H7 (cell line): ENCODE data around the gene TOR1A. TPM values are rescaled to one million over a fixed set of nuclear protein-coding genes. Genes with fewer than 3 reads are reported as not detected.

Experiments
- DNase-seq: peaks from one replicate; pipeline ENCODE4 v3.0.0; 2012
- H3K27me3 ChIP-seq: 2 replicates; pipeline ENCODE4 v1.6.0; 2011; ENCODE audit warnings: mild to moderate bottlenecking, low read length; ENCODE audit not compliant: control insufficient read depth, insufficient read depth
- H3K36me3 ChIP-seq: replicated peaks from 2 replicates; pipeline ENCODE4 v1.5.1; 2011; ENCODE audit warnings: low read length; ENCODE audit not compliant: control insufficient read depth, insufficient read depth
- H3K4me3 ChIP-seq: 2 replicates; pipeline ENCODE4 v1.5.1; 2011; ENCODE audit warnings: low read depth, mild to moderate bottlenecking, control low read depth, low read length, moderate library complexity; ENCODE audit not compliant: insufficient read depth
- total RNA-seq: library from RNA; depleted of rRNA; stranded (reverse); fragments of >200 nt; shearing (Covaris generic); gene quantifications from 2 replicates; pipeline ENCODE4 v1.2.3, GENCODE V29; 2014

The TOR1A gene
- total RNA-seq, 1 experiment from 2014 or later = 27.1 TPM

- no peak for DNase-seq
- Histone ChIP-seq H3K36me3 (peaks cover 28% of the 10 kb centered on the region), H3K27me3 (no peaks in the 10 kb centered on the region), H3K4me3 (no peak overlapping the region)
Measured at GRCh38 chr9:129816501-129817435, 7.2 kb downstream of the TOR1A start.

GRCh38 chr9:129815278-129815677, 8.7 kb downstream of the TOR1A start:
- no peaks in the 10 kb centered on the region for H3K27me3 ChIP-seq
- peaks cover 18% of the 10 kb centered on the region for H3K36me3 ChIP-seq
- no peak for DNase-seq
- H3K4me3 ChIP-seq = no peak overlapping the region

GRCh38 chr9:129814432-129815223, 9.3 kb downstream of the TOR1A start:
- no peaks in the 10 kb centered on the region for H3K27me3 ChIP-seq
- no peak for DNase-seq
- H3K4me3 ChIP-seq = no peak overlapping the region
- peaks cover 18% of the 10 kb centered on the region for H3K36me3 ChIP-seq

GRCh38 chr9:129813661-129814060, 10.3 kb downstream of the TOR1A start:
- Histone ChIP-seq H3K4me3 (no peak overlapping the region), H3K27me3 (no peaks in the 10 kb centered on the region), H3K36me3 (peaks cover 19% of the 10 kb centered on the region)
- DNase-seq = no peak

- DNase-seq = no peak
- Histone ChIP-seq H3K27me3 (no peaks in the 10 kb centered on the region), H3K4me3 (no peak overlapping the region), H3K36me3 (peaks cover 12% of the 10 kb centered on the region)
Measured at GRCh38 chr9:129812385-129812784, 11.6 kb downstream of the TOR1A start.

GRCh38 chr9:129811967-129812363, 12.0 kb downstream of the TOR1A start:
- Histone ChIP-seq H3K27me3 (no peaks in the 10 kb centered on the region), H3K36me3 (peaks cover 9% of the 10 kb centered on the region), H3K4me3 (no peak overlapping the region)
- DNase-seq = no peak

- peaks cover 4% of the 10 kb centered on the region for H3K36me3 ChIP-seq
- no peak for DNase-seq
- H3K4me3 ChIP-seq = no peak overlapping the region
- no peaks in the 10 kb centered on the region for H3K27me3 ChIP-seq
Measured at GRCh38 chr9:129810788-129811187, 13.1 kb downstream of the TOR1A start.

GRCh38 chr9:129810116-129810515, 13.8 kb downstream of the TOR1A start:
- no peak overlapping the region for H3K4me3 ChIP-seq
- peaks cover 7% of the 10 kb centered on the region for H3K36me3 ChIP-seq
- no peaks in the 10 kb centered on the region for H3K27me3 ChIP-seq
- DNase-seq = no peak

GRCh38 chr9:129809346-129809745, 14.6 kb downstream of the TOR1A start:
- no peaks in the 10 kb centered on the region for H3K27me3 ChIP-seq
- peaks cover 7% of the 10 kb centered on the region for H3K36me3 ChIP-seq
- no peak for DNase-seq
- no peak overlapping the region for H3K4me3 ChIP-seq

- peaks cover 4% of the 10 kb centered on the region for H3K36me3 ChIP-seq
- 0 out of 2 replicates have a peak, but pooled peaks cover 2% of the 10 kb centered on the region for H3K27me3 ChIP-seq
- DNase-seq = no peak
- no peak overlapping the region for H3K4me3 ChIP-seq
Measured at GRCh38 chr9:129806061-129806460, 17.9 kb downstream of the TOR1A start.

GRCh38 chr9:129803676-129804060, 20.3 kb downstream of the TOR1A start:
- Histone ChIP-seq H3K36me3 (peaks cover 3% of the 10 kb centered on the region; the same call in 1 of the 2 replicates), H3K4me3 (peak overlapping the region; percentile 90), H3K27me3 (0 out of 2 replicates have a peak, but pooled peaks cover 2% of the 10 kb centered on the region)
- DNase-seq = no peak

GRCh38 chr9:129802833-129803675, 20.9 kb downstream of the TOR1A start, which contains the start of gene TOR1B:
TSS of gene TOR1B (plus strand) at chr9:129803184. CDS start at chr9:129803213, 29 bp downstream.
- peak within 1 kb of the TSS; percentile 90 for H3K4me3 ChIP-seq
- peak; percentile 96 for DNase-seq
- 0 out of 2 replicates have a peak, but pooled peaks cover 2% of the 10 kb centered on the region for H3K27me3 ChIP-seq
- H3K36me3 ChIP-seq = peaks cover 3% of the 10 kb centered on the region; the same call in 1 of the 2 replicates

GRCh38 chr9:129801504-129801903, 22.4 kb downstream of the TOR1A start:
- DNase-seq = no peak

GRCh38 chr9:129798973-129799372, 25.0 kb downstream of the TOR1A start:
- Histone ChIP-seq H3K36me3 (no peaks in the 10 kb centered on the region), H3K27me3 (0 out of 2 replicates have a peak, but pooled peaks cover 2% of the 10 kb centered on the region), H3K4me3 (no peak overlapping the region)
- no peak for DNase-seq

More at GRCh38 chr9:129801504-129801903, 22.4 kb downstream of the TOR1A start:
- Histone ChIP-seq H3K36me3 (peaks cover 3% of the 10 kb centered on the region; the same call in 1 of the 2 replicates), H3K4me3 (no peak overlapping the region), H3K27me3 (0 out of 2 replicates have a peak, but pooled peaks cover 2% of the 10 kb centered on the region)
